22Rv1 (cell line): ENCODE data around the gene SPEF2.

Experiments
- ZFX ChIP-seq: fragments of 450-650 bp; IDR thresholded peaks from 2 replicates; pipeline ENCODE4 v1.6.1; 2017; ENCODE audit warnings: antibody characterized with exemption, borderline replicate concordance
- TF ChIP-seq, protein P1 (sequence below): fragments of 450-650 bp; IDR thresholded peaks from 2 replicates; pipeline ENCODE4 v1.5.1; 2017; ENCODE audit warnings: mild to moderate bottlenecking

GRCh38 chr5:35820735-35821134, 203.1 kb downstream of the SPEF2 start:
- TF ChIP-seq, protein P1, sequence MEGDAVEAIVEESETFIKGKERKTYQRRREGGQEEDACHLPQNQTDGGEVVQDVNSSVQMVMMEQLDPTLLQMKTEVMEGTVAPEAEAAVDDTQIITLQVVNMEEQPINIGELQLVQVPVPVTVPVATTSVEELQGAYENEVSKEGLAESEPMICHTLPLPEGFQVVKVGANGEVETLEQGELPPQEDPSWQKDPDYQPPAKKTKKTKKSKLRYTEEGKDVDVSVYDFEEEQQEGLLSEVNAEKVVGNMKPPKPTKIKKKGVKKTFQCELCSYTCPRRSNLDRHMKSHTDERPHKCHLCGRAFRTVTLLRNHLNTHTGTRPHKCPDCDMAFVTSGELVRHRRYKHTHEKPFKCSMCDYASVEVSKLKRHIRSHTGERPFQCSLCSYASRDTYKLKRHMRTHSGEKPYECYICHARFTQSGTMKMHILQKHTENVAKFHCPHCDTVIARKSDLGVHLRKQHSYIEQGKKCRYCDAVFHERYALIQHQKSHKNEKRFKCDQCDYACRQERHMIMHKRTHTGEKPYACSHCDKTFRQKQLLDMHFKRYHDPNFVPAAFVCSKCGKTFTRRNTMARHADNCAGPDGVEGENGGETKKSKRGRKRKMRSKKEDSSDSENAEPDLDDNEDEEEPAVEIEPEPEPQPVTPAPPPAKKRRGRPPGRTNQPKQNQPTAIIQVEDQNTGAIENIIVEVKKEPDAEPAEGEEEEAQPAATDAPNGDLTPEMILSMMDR, result no peak
- TF ChIP-seq ZFX, result no peak
